Measurements from ENCODE around the gene EZH1.
A peak's percentile ranks its signal among the peaks of the same experiment; 100 is the strongest.

GRCh38 chr17:42674755-42675347 lies 70.0 kb downstream of the EZH1 start:
- TF ChIP-seq CTCF (IDR thresholded peaks at IDR 0.05) (no peak), POLR2A (IDR thresholded peaks at IDR 0.05) (peak in 1 of 4 donors; percentile 15)
